DND-41 (cell line): ENCODE measurements around the gene COPS9.
A peak's percentile ranks its signal among the peaks of the same experiment; 100 is the strongest.

Experiments used
- CTCF ChIP-seq: IDR thresholded peaks from 2 replicates; pipeline ENCODE4 v1.5.1; 2012; ENCODE audit warnings: borderline replicate concordance, low read length, moderate library complexity, mild to moderate bottlenecking; ENCODE audit not compliant: poor library complexity, severe bottlenecking; ENCODE audit errors: extremely low read depth
- EZH2 ChIP-seq: IDR thresholded peaks from 3 replicates; pipeline ENCODE4 v1.6.1; 2012; ENCODE audit warnings: borderline replicate concordance, low read depth, mild to moderate bottlenecking, moderate library complexity, low read length, inconsistent platforms; ENCODE audit not compliant: severe bottlenecking

GRCh38 chr2:240143801-240144648 lies 7.9 kb upstream of the COPS9 start:
- TF ChIP-seq CTCF (peak; percentile 98), EZH2 (no peak)
